Esophagus muscularis mucosa (tissue), 4 donors: ENCODE results near the gene FAM13A. TPM values are rescaled to one million over a fixed set of nuclear protein-coding genes. Genes with fewer than 3 reads are reported as not detected.

ENCODE experiments used
- DNase-seq: peaks from one replicate; pipeline ENCODE4 v3.0.0-alpha.2; 2017; ENCODE audit errors: extremely low spot score
- H3K27ac ChIP-seq, 4 donors: fragments of 200-600 bp; sonication (generic); replicated peaks in 1 of 4; 1 replicate in 3 of 4; 2 replicates in 1 of 4; pipeline ENCODE4 v1.5.1; 2016 to 2019; ENCODE audit warnings: mild to moderate bottlenecking in 1 of 4
- H3K27me3 ChIP-seq, 4 donors: fragments of 200-600 bp; sonication (generic); one replicate each; pipeline versions ENCODE4 v1.5.1 to v1.6.0; 2016 to 2019
- H3K36me3 ChIP-seq, 4 donors: fragments of 200-600 bp; sonication (generic); one replicate each; pipeline ENCODE4 v1.5.1; 2016 to 2019
- H3K4me1 ChIP-seq, 4 donors: fragments of 200-600 bp; sonication (generic); one replicate each; pipeline ENCODE4 v1.5.1; 2016 to 2019
- H3K4me3 ChIP-seq, 4 donors: fragments of 200-600 bp; sonication (generic); 1 replicate in 2 of 4; 2 replicates in 2 of 4; pipeline ENCODE4 v1.5.1; 2016 to 2019; ENCODE audit warnings: mild to moderate bottlenecking in 4 of 4, moderate library complexity in 1 of 4
- H3K9me3 ChIP-seq, 4 donors: fragments of 200-600 bp; sonication (generic); 1 replicate in 3 of 4; 2 replicates in 1 of 4; pipeline ENCODE4 v1.5.1; 2016 to 2019
- EP300 ChIP-seq: sonication (generic); formaldehyde crosslinking; IDR thresholded peaks from one replicate; pipeline ENCODE4 v1.6.1; 2017; ENCODE audit warnings: antibody characterized with exemption
- POLR2A ChIP-seq: fragments of 450-650 bp; IDR thresholded peaks from one replicate; pipeline ENCODE4 v1.6.1; 2017; ENCODE audit warnings: antibody characterized with exemption, moderate library complexity, mild to moderate bottlenecking, low read depth
- POLR2AphosphoS5 ChIP-seq, 2 donors: sonication (generic); formaldehyde crosslinking; IDR thresholded peaks; one replicate each; pipeline ENCODE4 v1.6.1; 2017; ENCODE audit warnings: antibody characterized with exemption in 2 of 2
- WGBS: methylation state at CpG from one replicate; pipeline ENCODE4 v1.1.5; 2018; 5-methylcytosine and 5-hydroxymethylcytosine counted together
- intact Hi-C: fragments of 100-400 bp; cut with DNase I; formaldehyde crosslinking; loops from one replicate; pipeline ENCODE4 v1.15.1; 2023
- total RNA-seq, 4 donors: library from RNA; depleted of rRNA; stranded (reverse); fragments of >200 nt; gene quantifications; one replicate each; pipeline versions ENCODE4 v1.1.0 to v1.2.1, GENCODE V29; 2016
- TF ChIP-seq, protein P1 (sequence below), 3 experiments: fragments of 200-600 bp in 2 of 3; fragments of 450-650 bp in 1 of 3; sonication (generic) in 2 of 3; IDR thresholded peaks; one replicate each; pipeline ENCODE4 v1.5.1; 2017 to 2019; ENCODE audit warnings: antibody characterized with exemption in 3 of 3, mild to moderate bottlenecking in 2 of 3, moderate library complexity in 1 of 3

Gene FAM13A
- total RNA-seq, 4 donors from 2014 or later: 22.4 to 27.2 (median 26.0) TPM

DNA sequence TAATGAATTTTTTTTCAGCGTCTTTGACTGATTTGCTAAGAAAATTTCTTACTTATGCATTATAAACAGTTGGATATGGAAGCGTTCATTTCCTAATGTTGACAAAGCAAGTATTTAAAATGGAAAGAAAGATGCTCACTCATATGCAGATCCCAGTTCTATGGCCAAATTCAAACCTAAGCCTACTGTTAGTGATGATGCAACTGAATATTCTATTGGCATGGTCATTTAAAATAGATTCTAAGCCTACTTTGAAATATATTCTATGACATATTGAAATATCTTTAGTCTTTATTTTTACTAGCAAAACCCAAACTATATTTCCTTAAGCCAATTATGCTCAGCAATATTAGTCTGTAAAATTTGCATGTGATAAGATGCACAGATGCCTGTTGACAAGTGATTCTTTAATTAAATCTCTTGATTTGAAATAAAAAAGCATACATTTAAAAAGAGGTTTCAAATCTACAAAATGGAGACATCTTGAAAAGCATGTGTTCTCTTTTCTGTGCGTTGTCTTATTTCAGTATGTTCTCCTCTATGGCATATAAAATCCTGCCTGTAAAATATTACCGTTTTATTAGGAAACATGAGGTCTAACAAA, 262.8 kb downstream of the FAM13A start:
- no peak for DNase-seq
- WGBS: 96% methylated on average over 4 of the region's 4 CpGs
- intact Hi-C loops: no loop called here

DNA sequence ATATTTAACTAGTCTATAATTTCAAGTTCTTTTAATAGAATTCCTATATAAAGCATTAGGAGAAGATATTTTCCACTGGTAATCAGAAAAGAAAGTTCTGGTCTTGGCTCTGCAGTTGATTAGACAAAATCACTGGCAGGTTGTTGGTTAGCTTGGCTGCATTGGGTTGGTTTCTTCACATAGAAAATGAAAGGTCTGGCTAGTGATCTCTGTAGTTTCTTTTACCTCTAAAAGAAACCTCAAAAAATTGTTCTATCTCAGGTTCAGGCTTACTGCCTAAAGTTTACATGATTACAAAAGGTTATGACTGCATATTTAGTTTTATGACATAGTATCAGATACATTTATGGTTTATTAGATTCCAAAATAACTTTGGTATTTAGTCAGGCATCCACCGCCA, 263.5 kb downstream of the FAM13A start:
- Histone ChIP-seq H3K9me3 (peaks cover 0 to 4% (median 0%) of the 10 kb centered on the region in 4 donors), H3K4me3 (no peak overlapping the region), H3K27ac (no peak overlapping the region), H3K27me3 (no peaks in the 10 kb centered on the region), H3K4me1 (peaks cover 0 to 9% (median 2%) of the 10 kb centered on the region in 4 donors), H3K36me3 (peaks cover 4 to 14% (median 9%) of the 10 kb centered on the region in 4 donors)
- no peak for DNase-seq
- 91% methylated on average over 1 of the region's 1 CpG for WGBS
- TF ChIP-seq, protein P1, sequence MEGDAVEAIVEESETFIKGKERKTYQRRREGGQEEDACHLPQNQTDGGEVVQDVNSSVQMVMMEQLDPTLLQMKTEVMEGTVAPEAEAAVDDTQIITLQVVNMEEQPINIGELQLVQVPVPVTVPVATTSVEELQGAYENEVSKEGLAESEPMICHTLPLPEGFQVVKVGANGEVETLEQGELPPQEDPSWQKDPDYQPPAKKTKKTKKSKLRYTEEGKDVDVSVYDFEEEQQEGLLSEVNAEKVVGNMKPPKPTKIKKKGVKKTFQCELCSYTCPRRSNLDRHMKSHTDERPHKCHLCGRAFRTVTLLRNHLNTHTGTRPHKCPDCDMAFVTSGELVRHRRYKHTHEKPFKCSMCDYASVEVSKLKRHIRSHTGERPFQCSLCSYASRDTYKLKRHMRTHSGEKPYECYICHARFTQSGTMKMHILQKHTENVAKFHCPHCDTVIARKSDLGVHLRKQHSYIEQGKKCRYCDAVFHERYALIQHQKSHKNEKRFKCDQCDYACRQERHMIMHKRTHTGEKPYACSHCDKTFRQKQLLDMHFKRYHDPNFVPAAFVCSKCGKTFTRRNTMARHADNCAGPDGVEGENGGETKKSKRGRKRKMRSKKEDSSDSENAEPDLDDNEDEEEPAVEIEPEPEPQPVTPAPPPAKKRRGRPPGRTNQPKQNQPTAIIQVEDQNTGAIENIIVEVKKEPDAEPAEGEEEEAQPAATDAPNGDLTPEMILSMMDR (IDR thresholded peaks at IDR 0.05): no peak
- TF ChIP-seq POLR2A: no peak
- intact Hi-C loops: no loop called here

More for the DNA sequence above, 262.8 kb downstream of the FAM13A start:
- peaks cover 0 to 9% (median 2%) of the 10 kb centered on the region in 4 donors for H3K4me1 ChIP-seq
- peaks cover 0 to 4% (median 0%) of the 10 kb centered on the region in 4 donors for H3K9me3 ChIP-seq
- H3K27ac ChIP-seq: no peak overlapping the region
- peaks cover 4 to 10% (median 7%) of the 10 kb centered on the region in 4 donors for H3K36me3 ChIP-seq
- no peak overlapping the region for H3K4me3 ChIP-seq
- H3K27me3 ChIP-seq: no peaks in the 10 kb centered on the region
- TF ChIP-seq, protein P1 (IDR thresholded peaks at IDR 0.05): no peak
- no peak for TF ChIP-seq EP300
- no peak for TF ChIP-seq POLR2A
- no peak for TF ChIP-seq POLR2AphosphoS5 (IDR thresholded peaks at IDR 0.05)

DNA sequence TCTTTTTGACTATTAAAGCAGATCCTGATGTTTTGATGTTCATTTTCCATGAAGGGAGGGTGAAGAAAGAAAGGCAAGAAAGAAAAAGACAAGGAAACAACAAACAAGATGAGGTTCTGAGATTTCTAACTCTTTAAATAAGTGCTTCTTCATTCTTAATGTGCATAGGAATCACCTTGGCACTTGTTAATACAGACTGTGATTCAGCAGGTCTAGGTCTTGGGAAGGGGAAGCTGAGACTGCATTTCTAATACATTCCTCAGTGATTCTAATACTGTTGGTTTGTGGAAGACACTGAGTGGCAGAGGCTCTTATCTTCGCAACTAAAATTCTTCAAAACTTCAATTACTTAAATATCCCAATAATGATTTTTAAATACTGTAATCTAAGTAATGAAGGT, 264.2 kb downstream of the FAM13A start:
- Histone ChIP-seq H3K4me1 (peaks cover 0 to 9% (median 2%) of the 10 kb centered on the region in 4 donors), H3K36me3 (peaks cover 5 to 20% (median 11%) of the 10 kb centered on the region in 4 donors), H3K4me3 (no peak overlapping the region), H3K27me3 (no peaks in the 10 kb centered on the region), H3K9me3 (peaks cover 0 to 4% (median 0%) of the 10 kb centered on the region in 4 donors), H3K27ac (no peak overlapping the region)
- 96% methylated on average over 1 of the region's 1 CpG for WGBS
- DNase-seq: no peak
- intact Hi-C loops: no loop called here
- TF ChIP-seq, protein P1 (IDR thresholded peaks at IDR 0.05): no peak
- no peak for TF ChIP-seq POLR2A

DNA sequence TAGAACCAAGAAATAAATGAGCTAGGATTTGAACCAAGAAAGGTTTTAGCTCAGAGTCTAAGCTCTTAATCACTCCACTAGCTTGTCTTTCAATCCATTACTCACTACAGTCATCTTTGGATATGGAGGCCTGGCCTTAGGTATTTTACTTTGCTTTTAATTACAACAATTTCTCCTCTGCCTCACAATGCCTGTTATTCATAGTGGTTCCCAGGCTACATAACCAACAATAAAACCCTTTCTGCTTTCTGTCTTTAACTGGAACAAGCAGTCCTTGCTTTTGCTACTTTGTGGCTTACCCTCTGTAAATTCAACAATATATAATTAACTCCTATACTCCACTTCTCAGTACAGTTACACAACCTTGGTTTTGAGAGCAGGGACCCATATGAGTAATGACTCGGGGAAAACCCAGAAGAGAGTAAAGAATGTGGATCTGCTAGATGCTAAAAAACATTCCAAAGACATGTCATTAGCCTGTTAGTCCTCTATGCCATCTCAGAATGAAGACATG, 264.7 kb downstream of the FAM13A start:
- Histone ChIP-seq H3K36me3 (peaks cover 5 to 25% (median 16%) of the 10 kb centered on the region in 4 donors), H3K4me1 (peaks cover 0 to 9% (median 2%) of the 10 kb centered on the region in 4 donors), H3K27ac (no peak overlapping the region), H3K4me3 (no peak overlapping the region), H3K9me3 (peaks cover 0 to 4% (median 0%) of the 10 kb centered on the region in 4 donors), H3K27me3 (no peaks in the 10 kb centered on the region)
- WGBS: 73% methylated on average over 1 of the region's 1 CpG
- TF ChIP-seq POLR2AphosphoS5 (IDR thresholded peaks at IDR 0.05) (no peak), EP300 (no peak), POLR2A (no peak)
- TF ChIP-seq, protein P1 (IDR thresholded peaks at IDR 0.05): no peak
- DNase-seq: no peak
- intact Hi-C loops: no loop called here

DNA sequence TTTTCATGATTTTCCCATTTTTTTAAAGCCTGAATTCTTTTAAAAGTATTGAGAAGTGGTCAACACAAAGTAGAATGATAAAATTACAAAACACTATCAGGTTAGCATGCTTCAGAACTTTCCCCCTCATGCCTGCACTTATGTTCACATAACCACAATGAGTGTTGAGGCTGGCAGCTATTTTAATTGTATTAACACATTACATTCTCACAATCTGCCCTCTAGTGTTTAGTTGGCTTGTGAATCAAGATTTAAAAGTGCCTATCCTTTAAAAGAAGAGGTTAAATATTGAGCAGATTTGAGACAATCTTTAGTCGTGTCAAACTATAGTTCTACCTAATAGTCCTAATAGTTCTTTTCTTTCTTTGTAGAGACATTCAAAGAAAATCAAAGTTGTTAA, 265.7 kb downstream of the FAM13A start:
- peaks cover 5 to 36% (median 22%) of the 10 kb centered on the region in 4 donors for H3K36me3 ChIP-seq
- H3K9me3 ChIP-seq: no peaks in the 10 kb centered on the region
- peaks cover 0 to 9% (median 2%) of the 10 kb centered on the region in 4 donors for H3K4me1 ChIP-seq
- no peak overlapping the region for H3K4me3 ChIP-seq
- DNase-seq: no peak
- 77% methylated on average over 1 of the region's 1 CpG for WGBS
- no peak overlapping the region for H3K27ac ChIP-seq
- no peaks in the 10 kb centered on the region for H3K27me3 ChIP-seq
- intact Hi-C loops: no loop called here
- TF ChIP-seq POLR2A (no peak), POLR2AphosphoS5 (IDR thresholded peaks at IDR 0.05) (no peak), EP300 (no peak)
